Measurements from ENCODE around the gene ADARB1. TPM values are rescaled to one million over a fixed set of nuclear protein-coding genes. Genes with fewer than 3 reads are reported as not detected.

The ADARB1 gene
- total RNA-seq, 2 donors from 2014 or later, result 8.7 to 9.3 TPM

DNA sequence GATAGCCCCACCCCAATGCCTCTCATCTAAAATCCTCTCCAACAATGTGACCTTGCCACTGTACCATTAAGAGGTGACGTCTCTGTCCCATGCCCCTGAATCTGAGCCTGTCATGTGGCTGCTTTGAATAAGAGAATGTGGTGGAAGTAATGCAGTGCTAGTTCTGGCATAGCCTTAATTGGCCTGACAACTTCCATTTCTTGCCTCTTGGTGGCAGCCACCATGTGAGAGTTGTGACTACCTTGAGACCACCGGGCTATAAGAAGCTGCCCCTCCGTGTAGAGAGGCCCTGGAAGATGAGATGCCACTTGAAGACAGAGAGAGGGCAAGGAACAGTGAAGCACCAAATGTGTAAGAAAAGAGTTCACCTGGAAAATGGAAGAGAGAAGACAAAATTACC is 118.0 kb downstream of the ADARB1 start:
- H3K27me3 ChIP-seq, result no peaks in the 10 kb centered on the region
- TF ChIP-seq CTCF (IDR thresholded peaks at IDR 0.05), result no peak
- H3K9ac ChIP-seq (ENCODE audit: low read depth in 2 of 2, low read length in 2 of 2), result no peak overlapping the region
- intact Hi-C loops (cut with DNase I), result no loop called here
- no peak overlapping the region for H3K4me3 ChIP-seq
- H3K4me1 ChIP-seq, result no peaks in the 10 kb centered on the region
- H3K27ac ChIP-seq, result no peak overlapping the region
- H3K9me3 ChIP-seq, result no peaks in the 10 kb centered on the region
- H3K36me3 ChIP-seq, result no peaks in the 10 kb centered on the region
- no peak for DNase-seq

- Histone ChIP-seq H3K4me1 (no peaks in the 10 kb centered on the region), H3K9ac (ENCODE audit: low read depth in 2 of 2, low read length in 2 of 2) (no peak overlapping the region), H3K9me3 (no peaks in the 10 kb centered on the region), H3K27ac (no peak overlapping the region), H3K36me3 (no peaks in the 10 kb centered on the region), H3K27me3 (no peaks in the 10 kb centered on the region), H3K4me3 (no peak overlapping the region)
- intact Hi-C loops (cut with DNase I), result no loop called here
- DNase-seq, result no peak
- no peak for TF ChIP-seq CTCF (IDR thresholded peaks at IDR 0.05)
Observed at GRCh38 chr21:45196620-45197019, 122.2 kb downstream of the ADARB1 start.

GRCh38 chr21:45199201-45199600 is 124.8 kb downstream of the ADARB1 start:
- H3K9me3 ChIP-seq, result no peaks in the 10 kb centered on the region
- H3K9ac ChIP-seq (ENCODE audit: low read depth in 2 of 2, low read length in 2 of 2), result no peak overlapping the region
- TF ChIP-seq CTCF (IDR thresholded peaks at IDR 0.05), result no peak
- H3K27me3 ChIP-seq, result no peaks in the 10 kb centered on the region
- no peak overlapping the region for H3K4me3 ChIP-seq
- DNase-seq, result no peak
- intact Hi-C loops (cut with DNase I), result no loop called here
- no peaks in the 10 kb centered on the region for H3K4me1 ChIP-seq
- no peaks in the 10 kb centered on the region for H3K36me3 ChIP-seq
- no peak overlapping the region for H3K27ac ChIP-seq

GRCh38 chr21:45200031-45200430 is 125.7 kb downstream of the ADARB1 start:
- Histone ChIP-seq H3K4me3 (no peak overlapping the region), H3K27me3 (no peaks in the 10 kb centered on the region), H3K4me1 (no peaks in the 10 kb centered on the region), H3K36me3 (no peaks in the 10 kb centered on the region), H3K27ac (no peak overlapping the region), H3K9me3 (no peaks in the 10 kb centered on the region), H3K9ac (ENCODE audit: low read depth in 2 of 2, low read length in 2 of 2) (no peak overlapping the region)
- intact Hi-C loops (cut with DNase I), result no loop called here
- DNase-seq, result no peak
- no peak for TF ChIP-seq CTCF (IDR thresholded peaks at IDR 0.05)

DNA sequence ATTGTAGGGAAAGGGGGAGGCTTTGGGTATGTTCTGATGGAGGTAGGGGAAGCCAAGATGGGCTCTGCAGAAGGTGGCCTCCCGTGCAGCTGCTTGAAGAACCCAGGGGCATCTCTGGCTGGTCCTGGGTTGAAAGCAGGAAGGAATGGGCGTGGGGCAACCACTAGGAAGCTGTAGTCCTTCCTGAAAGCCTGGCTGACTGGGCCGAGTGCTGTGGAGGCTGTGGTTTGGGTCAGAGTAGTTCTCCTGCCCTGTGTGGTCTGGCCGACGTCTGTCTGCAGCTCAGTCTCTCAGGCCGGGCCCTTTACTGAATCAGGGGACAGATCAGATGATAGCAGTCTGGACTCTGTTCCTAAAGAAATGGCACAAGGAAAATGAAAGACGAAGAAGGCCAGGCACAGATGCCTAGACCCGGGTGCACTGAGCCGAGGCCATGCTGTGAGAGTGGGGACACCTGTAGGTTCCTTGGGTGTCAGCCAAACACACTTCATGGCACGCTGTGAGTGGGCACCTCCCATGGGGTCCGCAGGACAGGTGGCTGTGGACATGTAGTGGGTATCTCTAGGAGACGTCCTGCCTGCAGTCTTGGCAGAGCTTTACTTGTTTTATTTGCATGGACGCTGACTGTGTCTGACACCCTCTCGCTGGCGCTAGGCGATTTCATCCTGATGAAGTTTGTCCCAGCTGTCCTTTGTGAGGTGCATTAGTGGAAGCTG is 126.4 kb downstream of the ADARB1 start:
- Histone ChIP-seq H3K9me3 (no peaks in the 10 kb centered on the region), H3K27me3 (no peaks in the 10 kb centered on the region), H3K27ac (no peak overlapping the region), H3K36me3 (no peaks in the 10 kb centered on the region), H3K4me1 (no peaks in the 10 kb centered on the region), H3K4me3 (no peak overlapping the region), H3K9ac (ENCODE audit: low read depth in 2 of 2, low read length in 2 of 2) (no peak overlapping the region)
- DNase-seq, result no peak
- no peak for TF ChIP-seq CTCF (IDR thresholded peaks at IDR 0.05)
- intact Hi-C loops (cut with DNase I), result no loop called here
